ENCODE measurements around the gene DISC1. TPM values are rescaled to one million over a fixed set of nuclear protein-coding genes. Genes with fewer than 3 reads are reported as not detected.
"Not testable (repeated sequence)": the region's sequence is repeated elsewhere in the genome, so short reads cannot be mapped to it uniquely, and the experiment has no call there.

The DISC1 gene
- total and polyA plus RNA-seq, 2 experiments from 2014 or later = 2.1 to 6.5 TPM

DNA sequence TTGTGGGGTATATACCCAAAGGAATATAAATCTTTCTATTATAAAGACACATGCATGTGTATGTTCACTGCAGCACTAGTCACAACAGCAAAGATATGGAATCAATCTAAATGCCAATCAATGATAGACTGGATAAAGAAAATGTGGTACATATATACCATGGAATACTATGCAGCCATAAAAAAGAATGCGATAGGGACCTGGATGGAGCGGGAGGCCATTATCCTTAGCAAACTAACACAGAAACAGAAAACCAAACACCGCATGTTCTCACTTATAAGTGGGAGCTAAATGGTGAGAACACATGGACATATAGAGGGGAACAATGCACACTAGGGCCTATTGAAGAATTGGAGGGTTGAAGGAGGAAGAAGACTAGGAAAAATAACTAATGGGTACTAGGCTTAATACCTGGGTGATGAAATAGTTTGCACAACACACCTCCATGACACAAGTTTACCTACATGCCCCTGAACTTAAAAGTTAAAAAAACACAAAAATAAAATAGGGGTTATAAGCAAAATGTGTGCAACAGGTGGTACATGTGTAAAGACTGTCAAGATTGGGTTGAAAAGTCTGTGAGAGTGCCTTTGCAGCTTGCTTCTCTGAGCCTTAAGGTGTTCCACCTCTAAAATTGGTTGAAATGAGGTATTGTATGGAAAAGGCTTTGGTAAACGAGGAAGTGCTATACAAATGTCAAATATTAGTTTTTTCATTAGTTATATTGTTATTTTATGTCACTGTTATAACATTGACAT, 43.5 kb downstream of the DISC1 start:
- not testable (repeated sequence) for H3K27me3 Mint-ChIP-seq (ENCODE audit: insufficient read depth, low read depth, poor library complexity); DNase-seq (ENCODE audit: low spot score); H3K36me3 ChIP-seq (ENCODE audit: insufficient read depth); H3K27ac ChIP-seq (ENCODE audit: low read depth); H3K4me2 ChIP-seq; H3K9me2 ChIP-seq (ENCODE audit: insufficient read depth); H3K27me3 ChIP-seq (ENCODE audit: insufficient read depth); H4K20me1 ChIP-seq (replicated peaks; ENCODE audit: insufficient read depth); ATAC-seq; H3K4me3 ChIP-seq; H3K79me2 ChIP-seq (replicated peaks; ENCODE audit: insufficient read depth); H3K27ac Mint-ChIP-seq; H2AFZ ChIP-seq; H3F3A ChIP-seq (replicated peaks; ENCODE audit: low read depth); H3K4me3 Mint-ChIP-seq
- Mint-ChIP-seq H3K36me3 (ENCODE audit: low read depth) (peaks cover 11% of the 10 kb centered on the region), H3K9me3 (peaks cover 14% of the 10 kb centered on the region; the same call in 2 of the 3 replicates), H3K4me1 (peaks cover 15% of the 10 kb centered on the region)
- peaks cover 18% of the 10 kb centered on the region; the same call in 1 of the 2 replicates for H3K4me1 ChIP-seq (ENCODE audit: insufficient read depth)

DNA sequence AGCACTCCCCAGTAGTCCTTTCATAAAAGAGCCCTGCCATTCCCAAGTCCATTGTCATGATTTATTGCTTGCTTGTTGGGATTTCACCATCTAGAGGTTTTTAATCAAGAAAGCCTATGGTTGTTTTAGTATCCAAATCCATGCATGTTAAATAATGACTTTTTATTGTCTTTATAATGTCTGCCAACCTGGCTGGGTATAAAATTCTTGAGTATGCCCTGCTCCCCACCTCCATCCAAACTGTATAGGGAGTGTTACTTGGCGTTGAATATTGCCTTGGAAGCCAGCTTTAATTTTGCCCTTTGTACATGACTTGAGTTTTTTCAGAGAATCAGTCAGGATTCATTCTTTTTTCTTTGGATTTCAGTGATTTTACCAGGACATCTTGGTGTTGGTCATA, 44.2 kb downstream of the DISC1 start:
- H3F3A ChIP-seq (replicated peaks; ENCODE audit: low read depth) = no peaks in the 10 kb centered on the region
- H3K27ac ChIP-seq (ENCODE audit: low read depth) = no peak overlapping the region
- peaks cover 3% of the 10 kb centered on the region; the same call in 1 of the 2 replicates for H3K9me2 ChIP-seq (ENCODE audit: insufficient read depth)
- DNase-seq (ENCODE audit: low spot score) (no peak), ATAC-seq (no peak)
- peaks cover 15% of the 10 kb centered on the region for H3K4me1 Mint-ChIP-seq
- H3K27ac Mint-ChIP-seq = no peak overlapping the region
- no peaks in the 10 kb centered on the region for H3K79me2 ChIP-seq (replicated peaks; ENCODE audit: insufficient read depth)
- H4K20me1 ChIP-seq (replicated peaks; ENCODE audit: insufficient read depth) = no peaks in the 10 kb centered on the region
- peaks cover 18% of the 10 kb centered on the region; the same call in 1 of the 2 replicates for H3K4me1 ChIP-seq (ENCODE audit: insufficient read depth)
- H3K4me3 Mint-ChIP-seq = no peak overlapping the region
- TF ChIP-seq ZNF331 (CRISPR knock-in tag; IDR thresholded peaks at IDR 0.05; ENCODE audit: low read depth) (no peak), STAT1 (IDR thresholded peaks at IDR 0.05; ENCODE audit: unreplicated experiment) (no peak)
- no peak overlapping the region for H2AFZ ChIP-seq
- H3K27me3 ChIP-seq (ENCODE audit: insufficient read depth) = no peaks in the 10 kb centered on the region
- H3K27me3 Mint-ChIP-seq (ENCODE audit: insufficient read depth, low read depth, poor library complexity) = peaks cover 2% of the 10 kb centered on the region
- H3K36me3 ChIP-seq (ENCODE audit: insufficient read depth) = no peaks in the 10 kb centered on the region
- no peak overlapping the region for H3K4me3 ChIP-seq
- H3K4me2 ChIP-seq = no peak overlapping the region
- peaks cover 14% of the 10 kb centered on the region; the same call in 2 of the 3 replicates for H3K9me3 Mint-ChIP-seq
- peaks cover 11% of the 10 kb centered on the region for H3K36me3 Mint-ChIP-seq (ENCODE audit: low read depth)

DNA sequence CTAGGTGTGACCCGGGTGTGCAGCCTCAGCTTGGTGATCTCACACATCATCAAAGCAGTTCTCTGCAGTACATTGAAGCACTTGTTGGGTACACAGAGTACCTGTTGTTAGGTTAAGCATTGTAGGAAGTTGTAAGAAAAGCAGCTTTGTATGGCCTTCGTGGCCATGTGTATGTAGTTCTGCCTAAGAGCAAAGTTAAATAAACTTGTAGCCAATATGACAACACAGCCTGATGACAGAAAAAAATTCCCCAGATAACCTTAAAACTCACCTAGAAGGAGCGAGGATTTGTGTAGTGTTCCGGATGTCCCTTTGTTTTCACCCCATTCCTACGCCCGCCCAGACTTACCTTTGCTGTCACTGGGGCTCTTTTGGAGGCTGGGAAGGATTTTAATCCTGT, 48.0 kb downstream of the DISC1 start:
- Mint-ChIP-seq H3K27me3 (ENCODE audit: insufficient read depth, low read depth, poor library complexity) (peaks cover 4% of the 10 kb centered on the region), H3K4me3 (no peak overlapping the region), H3K9me3 (peaks cover 6% of the 10 kb centered on the region; the same call in 2 of the 3 replicates), H3K36me3 (ENCODE audit: low read depth) (peaks cover 4% of the 10 kb centered on the region), H3K27ac (no peak overlapping the region), H3K4me1 (no peaks in the 10 kb centered on the region; the same call in 2 of the 3 replicates)
- TF ChIP-seq JUNB (IDR thresholded peaks at IDR 0.05; ENCODE audit: unreplicated experiment) (no peak), EZH2phosphoT487 (IDR thresholded peaks at IDR 0.05; ENCODE audit: unreplicated experiment) (no peak), POLR2AphosphoS5 (IDR thresholded peaks at IDR 0.05; ENCODE audit: low read depth) (no peak)
- H3F3A ChIP-seq (replicated peaks; ENCODE audit: low read depth) = no peaks in the 10 kb centered on the region
- H3K4me2 ChIP-seq = no peak overlapping the region
- ATAC-seq (no peak), DNase-seq (ENCODE audit: low spot score) (no peak)
- no peak overlapping the region for H3K27ac ChIP-seq (ENCODE audit: low read depth)
- no peaks in the 10 kb centered on the region for H4K20me1 ChIP-seq (replicated peaks; ENCODE audit: insufficient read depth)
- no peaks in the 10 kb centered on the region for H3K79me2 ChIP-seq (replicated peaks; ENCODE audit: insufficient read depth)
- H2AFZ ChIP-seq = no peak overlapping the region
- H3K4me1 ChIP-seq (ENCODE audit: insufficient read depth) = 0 out of 2 replicates have a peak, but pooled peaks cover 5% of the 10 kb centered on the region
- no peaks in the 10 kb centered on the region for H3K27me3 ChIP-seq (ENCODE audit: insufficient read depth)
- H3K4me3 ChIP-seq = no peak overlapping the region
- no peaks in the 10 kb centered on the region for H3K36me3 ChIP-seq (ENCODE audit: insufficient read depth)
- H3K9me2 ChIP-seq (ENCODE audit: insufficient read depth) = no peaks in the 10 kb centered on the region
